Measurements from ENCODE around the gene PRICKLE1.
"Not testable (repeated sequence)": the region's sequence is repeated elsewhere in the genome, so short reads cannot be mapped to it uniquely, and the experiment has no call there.

The PRICKLE1 gene

GRCh38 chr12:42560977-42561376 is 28.6 kb downstream of the PRICKLE1 start:
- TF ChIP-seq CTCF (IDR thresholded peaks at IDR 0.05; ENCODE audit: low read depth, low read length, missing control alignments), result no peak
- no peak overlapping the region for H3K4me3 ChIP-seq (ENCODE audit: low read depth, low read length)
- DNase-seq (ENCODE audit: low read depth), result no peak

GRCh38 chr12:42557586-42558172 is 31.9 kb downstream of the PRICKLE1 start:
- no peak for DNase-seq (ENCODE audit: low read depth)
- no peak for TF ChIP-seq CTCF (IDR thresholded peaks at IDR 0.05; ENCODE audit: low read depth, low read length, missing control alignments)
- no peak overlapping the region for H3K4me3 ChIP-seq (ENCODE audit: low read depth, low read length)

- DNase-seq (ENCODE audit: low read depth), result no peak
- no peak overlapping the region for H3K4me3 ChIP-seq (ENCODE audit: low read depth, low read length)
- no peak for TF ChIP-seq CTCF (IDR thresholded peaks at IDR 0.05; ENCODE audit: low read depth, low read length, missing control alignments)
These were observed 32.6 kb downstream of the PRICKLE1 start for GRCh38 chr12:42556917-42557316.

GRCh38 chr12:42552822-42553221 is 36.7 kb downstream of the PRICKLE1 start:
- H3K4me3 ChIP-seq (ENCODE audit: low read depth, low read length), result no peak overlapping the region
- no peak for DNase-seq (ENCODE audit: low read depth)
- TF ChIP-seq CTCF (IDR thresholded peaks at IDR 0.05; ENCODE audit: low read depth, low read length, missing control alignments), result no peak

- no peak overlapping the region for H3K4me3 ChIP-seq (ENCODE audit: low read depth, low read length)
- DNase-seq (ENCODE audit: low read depth), result no peak
- no peak for TF ChIP-seq CTCF (IDR thresholded peaks at IDR 0.05; ENCODE audit: low read depth, low read length, missing control alignments)
These were observed 38.7 kb downstream of the PRICKLE1 start for GRCh38 chr12:42550800-42551199.

GRCh38 chr12:42546709-42547108 is 42.8 kb downstream of the PRICKLE1 start:
- DNase-seq (ENCODE audit: low read depth), result no peak
- no peak for TF ChIP-seq CTCF (IDR thresholded peaks at IDR 0.05; ENCODE audit: low read depth, low read length, missing control alignments)
- H3K4me3 ChIP-seq (ENCODE audit: low read depth, low read length), result peak overlapping the region; percentile 6; the same call in 1 of the 2 replicates

- no peak for DNase-seq (ENCODE audit: low read depth)
- TF ChIP-seq CTCF (IDR thresholded peaks at IDR 0.05; ENCODE audit: low read depth, low read length, missing control alignments), result no peak
- H3K4me3 ChIP-seq (ENCODE audit: low read depth, low read length), result no peak overlapping the region
These were observed 47.6 kb downstream of the PRICKLE1 start for GRCh38 chr12:42541965-42542364.

- H3K4me3 ChIP-seq (ENCODE audit: low read depth, low read length), result not testable (repeated sequence)
These were observed 48.2 kb downstream of the PRICKLE1 start for GRCh38 chr12:42541308-42541707.

More at GRCh38 chr12:42541308-42541707, 48.2 kb downstream of the PRICKLE1 start:
- not testable (repeated sequence) for DNase-seq (ENCODE audit: low read depth)
